ENCODE measurements around the gene AFAP1L1.

Gene AFAP1L1

GRCh38 chr5:149314571-149315111 lies 43.0 kb downstream of the AFAP1L1 start:
- no peak for DNase-seq (ENCODE audit: low read depth)

GRCh38 chr5:149315753-149316152 lies 44.1 kb downstream of the AFAP1L1 start:
- no peak for DNase-seq (ENCODE audit: low read depth)

- no peak for DNase-seq (ENCODE audit: low read depth)
Observed at GRCh38 chr5:149317281-149318048, 45.8 kb downstream of the AFAP1L1 start.

- DNase-seq (ENCODE audit: low read depth) = no peak
Observed at GRCh38 chr5:149319174-149319573, 47.5 kb downstream of the AFAP1L1 start.

GRCh38 chr5:149320791-149321330 lies 49.2 kb downstream of the AFAP1L1 start:
- DNase-seq (ENCODE audit: low read depth) = peak; percentile 69

- DNase-seq (ENCODE audit: low read depth) = no peak
Observed at GRCh38 chr5:149322518-149322917, 50.9 kb downstream of the AFAP1L1 start.

GRCh38 chr5:149323210-149323609 lies 51.6 kb downstream of the AFAP1L1 start:
- no peak for DNase-seq (ENCODE audit: low read depth)

GRCh38 chr5:149323621-149324205 lies 52.1 kb downstream of the AFAP1L1 start:
- no peak for DNase-seq (ENCODE audit: low read depth)

- DNase-seq (ENCODE audit: low read depth) = no peak
Observed at GRCh38 chr5:149324641-149325040, 53.0 kb downstream of the AFAP1L1 start.

- DNase-seq (ENCODE audit: low read depth) = no peak
Observed at GRCh38 chr5:149325166-149325735, 53.6 kb downstream of the AFAP1L1 start.

- no peak for DNase-seq (ENCODE audit: low read depth)
Observed at GRCh38 chr5:149325894-149326293, 54.2 kb downstream of the AFAP1L1 start.

- no peak for DNase-seq (ENCODE audit: low read depth)
Observed at GRCh38 chr5:149326611-149327010, 55.0 kb downstream of the AFAP1L1 start.

GRCh38 chr5:149328177-149328576 lies 56.5 kb downstream of the AFAP1L1 start:
- no peak for DNase-seq (ENCODE audit: low read depth)

GRCh38 chr5:149333711-149334443 lies 62.2 kb downstream of the AFAP1L1 start:
- no peak for DNase-seq (ENCODE audit: low read depth)

GRCh38 chr5:149337736-149338135 lies 66.1 kb downstream of the AFAP1L1 start:
- DNase-seq (ENCODE audit: low read depth) = no peak

GRCh38 chr5:149338364-149338763 lies 66.7 kb downstream of the AFAP1L1 start:
- DNase-seq (ENCODE audit: low read depth) = no peak

GRCh38 chr5:149340920-149341319 lies 69.3 kb downstream of the AFAP1L1 start:
- no peak for DNase-seq (ENCODE audit: low read depth)

GRCh38 chr5:149341876-149342275 lies 70.2 kb downstream of the AFAP1L1 start:
- no peak for DNase-seq (ENCODE audit: low read depth)

GRCh38 chr5:149344151-149344550 lies 72.5 kb downstream of the AFAP1L1 start:
- no peak for DNase-seq (ENCODE audit: low read depth)

GRCh38 chr5:149345147-149345891 lies 73.7 kb downstream of the AFAP1L1 start, which contains the start of gene GRPEL2:
TSS of gene GRPEL2 (plus strand) at chr5:149345499. CDS start at chr5:149345540, 41 bp downstream.
- DNase-seq (ENCODE audit: low read depth) = peak; percentile 84

- no peak for DNase-seq (ENCODE audit: low read depth)
Observed at GRCh38 chr5:149345892-149346222, 74.2 kb downstream of the AFAP1L1 start.

Measured in HS-27A (cell line).